Ascending aorta (tissue), 2 donors: ENCODE data around the gene PRAMEF12. TPM values are rescaled to one million over a fixed set of nuclear protein-coding genes. Genes with fewer than 3 reads are reported as not detected.

ENCODE experiments used
- DNase-seq, 2 donors: peaks; one replicate each; pipeline ENCODE4 v3.0.0-alpha.2; 2019; ENCODE audit warnings: low spot score in 2 of 2
- H3K27ac ChIP-seq, 2 donors: fragments of 200-600 bp; sonication (generic); one replicate each; pipeline ENCODE4 v1.5.1; 2016 to 2017; ENCODE audit warnings: mild to moderate bottlenecking in 1 of 2
- H3K27me3 ChIP-seq: fragments of 200-600 bp; sonication (generic); one replicate; pipeline ENCODE4 v1.5.1; 2017
- H3K36me3 ChIP-seq, 2 donors: fragments of 200-600 bp; sonication (generic); one replicate each; pipeline ENCODE4 v1.5.1; 2016
- H3K4me1 ChIP-seq, 2 donors: fragments of 200-600 bp; sonication (generic); one replicate each; pipeline ENCODE4 v1.5.1; 2016 to 2017; ENCODE audit warnings: mild to moderate bottlenecking in 1 of 2
- H3K4me3 ChIP-seq, 2 donors: fragments of 200-600 bp; sonication (generic); one replicate each; pipeline ENCODE4 v1.5.1; 2016 to 2017; ENCODE audit warnings: mild to moderate bottlenecking in 1 of 2
- H3K9me3 ChIP-seq, 2 donors: fragments of 200-600 bp; sonication (generic); one replicate each; pipeline ENCODE4 v1.5.1; 2016
- CTCF ChIP-seq, 3 experiments: fragments of 200-600 bp in 2 of 3; fragments of 450-650 bp in 1 of 3; sonication (generic) in 2 of 3; IDR thresholded peaks; one replicate each; pipeline ENCODE4 v1.5.1; 2016 to 2019; ENCODE audit warnings: antibody characterized with exemption in 3 of 3, mild to moderate bottlenecking in 1 of 3, moderate library complexity in 1 of 3
- intact Hi-C: fragments of 100-400 bp; cut with DNase I; formaldehyde crosslinking; loops from one replicate; pipeline ENCODE4 v1.15.1; 2023
- total RNA-seq: library from RNA; depleted of rRNA; stranded (reverse); fragments of >200 nt; gene quantifications from one replicate; pipeline ENCODE4 v1.1.0, GENCODE V29; 2016

Gene PRAMEF12
- total RNA-seq, 1 donor from 2014 or later = not detected

GRCh38 chr1:12739613-12740012 is 33.9 kb upstream of the PRAMEF12 start:
- Histone ChIP-seq H3K4me1 (no peaks in the 10 kb centered on the region), H3K36me3 (no peaks in the 10 kb centered on the region), H3K27ac (no peak overlapping the region), H3K4me3 (no peak overlapping the region), H3K27me3 (no peaks in the 10 kb centered on the region), H3K9me3 (peaks cover 0 to 9% of the 10 kb centered on the region in 2 donors)
- TF ChIP-seq CTCF (IDR thresholded peaks at IDR 0.05) = no peak
- intact Hi-C loops = no loop called here
- no peak for DNase-seq

GRCh38 chr1:12741946-12742345 is 31.6 kb upstream of the PRAMEF12 start:
- Histone ChIP-seq H3K36me3 (no peaks in the 10 kb centered on the region), H3K4me1 (no peaks in the 10 kb centered on the region), H3K27me3 (no peaks in the 10 kb centered on the region), H3K27ac (no peak overlapping the region), H3K4me3 (no peak overlapping the region), H3K9me3 (peaks cover 0 to 6% of the 10 kb centered on the region in 2 donors)
- no peak for TF ChIP-seq CTCF (IDR thresholded peaks at IDR 0.05)
- no peak for DNase-seq
- intact Hi-C loops = no loop called here

- H3K27ac ChIP-seq = no peak overlapping the region
- intact Hi-C loops = no loop called here
- no peaks in the 10 kb centered on the region for H3K27me3 ChIP-seq
- no peaks in the 10 kb centered on the region for H3K4me1 ChIP-seq
- H3K9me3 ChIP-seq = peaks cover 0 to 18% of the 10 kb centered on the region in 2 donors
- H3K4me3 ChIP-seq = no peak overlapping the region
- no peak for TF ChIP-seq CTCF (IDR thresholded peaks at IDR 0.05)
- no peaks in the 10 kb centered on the region for H3K36me3 ChIP-seq
- DNase-seq = no peak
These were observed 28.2 kb upstream of the PRAMEF12 start for GRCh38 chr1:12745126-12745991.

- intact Hi-C loops = no loop called here
- DNase-seq = no peak
- Histone ChIP-seq H3K36me3 (no peaks in the 10 kb centered on the region), H3K4me1 (no peaks in the 10 kb centered on the region), H3K27ac (no peak within 1 kb of the TSS), H3K9me3 (peaks cover 0 to 18% of the 10 kb centered on the region in 2 donors), H3K27me3 (no peaks in the 10 kb centered on the region), H3K4me3 (no peak within 1 kb of the TSS)
- TF ChIP-seq CTCF (IDR thresholded peaks at IDR 0.05) = no peak
These were observed 27.6 kb upstream of the PRAMEF12 start, which contains the start of gene CFAP107 for GRCh38 chr1:12745992-12746323. TSS of gene CFAP107 (plus strand) at chr1:12746200. CDS start at chr1:12746431, 231 bp downstream.

- Histone ChIP-seq H3K4me3 (no peak overlapping the region), H3K4me1 (no peaks in the 10 kb centered on the region), H3K27me3 (no peaks in the 10 kb centered on the region), H3K36me3 (no peaks in the 10 kb centered on the region), H3K9me3 (peaks cover 0 to 18% of the 10 kb centered on the region in 2 donors), H3K27ac (no peak overlapping the region)
- DNase-seq = no peak
- no peak for TF ChIP-seq CTCF (IDR thresholded peaks at IDR 0.05)
- intact Hi-C loops = no loop called here
These were observed 24.7 kb upstream of the PRAMEF12 start for GRCh38 chr1:12748778-12749355.
